Measurements from ENCODE around the gene JAKMIP1. TPM values are rescaled to one million over a fixed set of nuclear protein-coding genes. Genes with fewer than 3 reads are reported as not detected.

Gene JAKMIP1
- total RNA-seq, 1 experiment from 2014 or later = not detected

DNA sequence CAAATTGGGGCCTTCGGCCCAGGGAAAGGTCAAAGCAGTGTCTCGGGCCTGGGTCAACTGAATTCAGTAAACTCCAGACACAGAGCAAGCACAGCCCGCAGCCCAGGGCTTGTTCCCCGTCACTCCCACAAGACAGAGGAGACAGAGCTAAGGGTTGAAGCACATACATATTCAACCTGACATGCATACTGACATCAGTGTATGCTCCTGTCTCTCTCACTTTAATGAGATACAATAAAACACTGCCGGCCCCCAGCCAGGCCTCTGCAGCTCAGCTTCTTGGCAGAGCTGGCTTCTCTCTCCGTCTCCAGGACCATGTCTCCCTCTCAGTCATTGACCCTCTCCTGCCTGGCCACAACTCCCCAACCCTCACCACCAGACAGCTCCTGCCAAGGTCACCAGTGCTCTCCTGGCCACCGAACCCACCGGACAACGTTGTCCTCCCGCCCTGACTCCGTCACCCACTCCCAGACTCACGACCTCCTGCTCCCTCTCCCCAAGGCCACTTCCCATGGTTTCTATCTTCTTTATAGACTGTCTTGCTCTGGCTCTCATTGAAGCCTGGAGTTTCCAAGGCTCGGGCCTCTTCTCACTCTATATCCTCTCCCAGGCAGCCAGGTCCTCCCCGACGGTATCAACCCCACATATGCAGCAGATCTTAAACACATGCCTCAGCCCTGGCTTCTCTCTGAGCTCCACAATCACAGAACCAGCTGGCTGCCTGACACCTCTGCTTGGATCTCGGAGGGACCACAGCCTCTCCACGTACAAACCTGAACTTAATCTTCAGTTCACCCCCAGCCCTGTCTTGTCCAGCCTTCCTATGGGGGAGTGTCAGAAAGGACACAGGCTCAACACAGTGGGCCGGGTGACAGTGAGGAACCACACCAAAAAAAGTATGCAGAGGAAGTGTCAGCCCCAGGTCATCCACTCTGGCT lies 114.4 kb downstream of the JAKMIP1 start:
- no peak for DNase-seq
- Histone ChIP-seq H3K27me3 (no peaks in the 10 kb centered on the region), H3K9me3 (no peaks in the 10 kb centered on the region), H3K36me3 (no peaks in the 10 kb centered on the region), H3K4me3 (no peak overlapping the region)

DNA sequence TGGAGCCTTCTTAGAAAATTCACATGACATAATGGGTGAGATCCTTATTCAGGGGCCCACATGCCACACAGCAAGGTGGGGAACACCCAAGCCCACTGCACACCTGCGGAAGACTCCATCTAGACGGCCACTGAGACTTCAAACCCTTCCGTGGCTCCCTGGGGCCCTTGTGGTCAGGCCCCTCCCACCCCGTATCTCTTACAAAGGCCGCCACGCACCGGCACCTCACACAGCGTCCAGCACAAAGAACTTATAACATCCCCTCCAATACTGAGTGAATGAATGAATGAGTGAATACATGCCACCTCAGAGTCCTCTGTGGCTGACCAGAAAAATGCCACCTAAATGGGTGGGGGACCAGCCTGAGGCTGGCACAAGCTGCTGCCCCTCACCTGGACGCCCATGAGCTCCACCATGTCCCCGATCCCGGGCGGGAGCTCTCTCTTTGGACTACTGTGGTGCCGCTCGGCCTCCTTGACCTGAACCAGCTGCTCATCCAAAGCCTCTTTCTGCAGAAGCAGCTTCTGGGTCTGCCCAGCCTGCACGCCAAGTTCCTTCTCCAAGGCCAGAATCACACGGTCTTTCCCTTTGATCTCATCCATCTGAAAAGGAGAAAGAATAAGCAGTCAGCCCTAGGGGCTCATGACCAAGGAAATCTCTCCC lies 115.2 kb downstream of the JAKMIP1 start:
- Histone ChIP-seq H3K4me3 (no peak overlapping the region), H3K9me3 (no peaks in the 10 kb centered on the region), H3K36me3 (no peaks in the 10 kb centered on the region), H3K27me3 (no peaks in the 10 kb centered on the region)
- DNase-seq = no peak

DNA sequence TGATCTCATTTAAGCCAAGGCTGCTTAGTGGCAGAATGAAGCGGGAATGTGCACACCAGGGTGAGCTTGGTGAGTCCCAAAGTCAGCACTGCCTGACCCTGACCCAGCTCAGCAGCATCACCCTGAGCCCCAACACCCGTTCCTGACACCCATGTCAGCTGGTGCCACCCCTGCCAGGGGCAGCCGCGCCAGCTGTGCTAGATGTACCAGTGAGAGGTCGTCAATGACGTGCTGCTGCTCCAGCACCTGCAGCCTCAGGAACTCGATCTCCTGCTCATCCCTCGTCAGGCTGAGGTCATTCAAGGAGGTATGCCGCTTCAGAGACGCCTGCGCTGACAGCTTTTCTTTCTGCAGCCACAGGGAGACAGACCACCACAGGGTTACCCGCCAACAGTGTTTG lies 120.4 kb downstream of the JAKMIP1 start:
- Histone ChIP-seq H3K36me3 (no peaks in the 10 kb centered on the region), H3K9me3 (no peaks in the 10 kb centered on the region), H3K4me3 (no peak overlapping the region), H3K27me3 (no peaks in the 10 kb centered on the region)
- DNase-seq = no peak

DNA sequence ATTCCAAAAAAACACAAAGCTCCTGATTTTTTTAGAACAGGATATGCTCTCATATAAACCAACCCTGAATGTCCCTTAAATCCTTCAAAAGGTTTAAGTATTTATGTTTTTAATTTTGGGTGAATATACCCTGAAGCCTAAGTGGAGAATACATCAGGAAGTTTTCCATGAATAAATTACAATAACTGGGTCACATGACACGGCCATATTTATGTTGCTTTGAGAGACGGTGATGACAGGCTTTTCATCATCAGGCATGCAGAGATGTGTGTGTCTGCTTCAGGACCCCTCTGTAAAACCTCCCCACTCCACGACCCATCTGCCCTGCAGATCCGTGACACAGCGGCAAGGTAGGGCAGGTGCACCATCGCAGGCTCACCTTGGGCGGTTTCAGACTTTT lies 121.8 kb downstream of the JAKMIP1 start:
- no peak overlapping the region for H3K4me3 ChIP-seq
- no peaks in the 10 kb centered on the region for H3K27me3 ChIP-seq
- no peak for DNase-seq
- H3K36me3 ChIP-seq = no peaks in the 10 kb centered on the region
- H3K9me3 ChIP-seq = no peaks in the 10 kb centered on the region

DNA sequence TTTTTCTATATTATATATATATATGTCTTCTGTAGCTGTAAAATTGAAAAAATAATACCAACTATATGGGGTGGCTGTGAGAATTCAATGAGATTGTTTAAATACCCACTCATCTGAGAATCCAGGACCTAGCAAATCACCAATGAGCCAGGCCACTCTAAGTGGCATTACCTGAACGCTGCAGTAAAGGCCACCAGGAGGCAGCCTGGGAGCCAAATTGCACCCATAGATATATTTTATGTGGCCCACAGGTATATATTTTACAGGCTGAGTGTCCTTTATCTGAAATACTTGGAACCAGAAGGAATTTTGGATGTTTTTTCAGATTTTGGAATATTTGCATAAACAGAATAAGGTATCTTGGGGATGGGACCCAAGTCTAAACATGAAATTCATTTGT lies 124.0 kb downstream of the JAKMIP1 start:
- Histone ChIP-seq H3K9me3 (no peaks in the 10 kb centered on the region), H3K4me3 (no peak overlapping the region), H3K36me3 (no peaks in the 10 kb centered on the region), H3K27me3 (no peaks in the 10 kb centered on the region)
- DNase-seq = no peak

DNA sequence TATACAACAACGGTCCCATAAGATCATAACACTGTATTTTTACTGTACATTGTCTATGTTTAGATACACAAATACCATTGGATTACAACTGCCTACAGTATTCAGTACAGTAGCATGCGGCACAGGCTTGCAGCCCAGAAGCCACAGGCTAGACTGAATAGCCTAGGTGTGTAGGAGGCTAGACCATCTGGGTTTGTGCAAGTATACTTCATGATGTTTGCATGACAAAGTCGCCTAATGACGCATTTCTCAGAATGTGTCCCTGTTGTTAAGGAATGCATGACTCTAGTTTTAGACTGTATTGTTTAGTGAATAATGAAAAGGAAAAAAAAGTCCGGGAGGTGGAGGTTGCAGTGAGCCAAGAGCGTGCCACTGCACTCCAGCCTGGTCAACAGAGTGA lies 125.6 kb downstream of the JAKMIP1 start:
- Histone ChIP-seq H3K27me3 (no peaks in the 10 kb centered on the region), H3K4me3 (no peak overlapping the region), H3K36me3 (no peaks in the 10 kb centered on the region), H3K9me3 (no peaks in the 10 kb centered on the region)
- DNase-seq = no peak

DNA sequence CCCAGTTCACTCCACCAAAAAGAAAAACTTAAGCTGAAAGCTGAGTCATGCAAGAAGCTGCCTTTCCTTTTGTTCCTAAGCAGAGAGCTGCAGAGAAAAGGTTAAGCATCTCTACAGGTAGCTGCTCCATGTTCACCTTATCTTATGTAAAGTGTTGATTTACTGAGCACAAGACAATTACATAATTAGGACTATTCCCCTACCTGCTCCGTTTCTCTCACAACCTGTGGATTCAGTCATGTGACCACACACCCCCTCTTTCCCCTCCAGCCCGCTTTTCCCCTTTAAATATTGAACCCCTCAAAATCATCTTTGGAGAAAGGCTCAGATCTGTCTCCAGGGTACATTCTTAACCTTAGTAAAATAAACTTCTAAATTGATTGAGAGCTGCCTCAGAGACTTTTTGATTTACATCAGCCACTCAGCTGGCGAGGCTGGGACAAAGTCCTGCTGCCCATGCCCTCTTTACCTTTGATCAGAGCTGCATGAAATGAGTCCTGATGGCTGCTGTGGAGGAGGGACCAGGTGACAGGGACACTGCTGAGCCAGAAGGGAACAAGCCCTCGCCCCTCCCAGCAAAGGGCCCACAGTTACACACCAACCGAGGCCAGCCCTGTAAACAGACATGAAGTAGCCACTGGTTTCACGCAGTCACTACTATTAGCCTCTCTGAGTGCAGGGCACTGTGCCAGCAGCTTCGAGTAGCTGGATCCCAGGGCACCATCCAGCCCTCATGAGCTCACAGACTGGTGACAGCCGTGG lies 128.2 kb downstream of the JAKMIP1 start:
- Histone ChIP-seq H3K27me3 (no peaks in the 10 kb centered on the region), H3K36me3 (no peaks in the 10 kb centered on the region), H3K9me3 (no peaks in the 10 kb centered on the region), H3K4me3 (no peak overlapping the region)
- DNase-seq = no peak

DNA sequence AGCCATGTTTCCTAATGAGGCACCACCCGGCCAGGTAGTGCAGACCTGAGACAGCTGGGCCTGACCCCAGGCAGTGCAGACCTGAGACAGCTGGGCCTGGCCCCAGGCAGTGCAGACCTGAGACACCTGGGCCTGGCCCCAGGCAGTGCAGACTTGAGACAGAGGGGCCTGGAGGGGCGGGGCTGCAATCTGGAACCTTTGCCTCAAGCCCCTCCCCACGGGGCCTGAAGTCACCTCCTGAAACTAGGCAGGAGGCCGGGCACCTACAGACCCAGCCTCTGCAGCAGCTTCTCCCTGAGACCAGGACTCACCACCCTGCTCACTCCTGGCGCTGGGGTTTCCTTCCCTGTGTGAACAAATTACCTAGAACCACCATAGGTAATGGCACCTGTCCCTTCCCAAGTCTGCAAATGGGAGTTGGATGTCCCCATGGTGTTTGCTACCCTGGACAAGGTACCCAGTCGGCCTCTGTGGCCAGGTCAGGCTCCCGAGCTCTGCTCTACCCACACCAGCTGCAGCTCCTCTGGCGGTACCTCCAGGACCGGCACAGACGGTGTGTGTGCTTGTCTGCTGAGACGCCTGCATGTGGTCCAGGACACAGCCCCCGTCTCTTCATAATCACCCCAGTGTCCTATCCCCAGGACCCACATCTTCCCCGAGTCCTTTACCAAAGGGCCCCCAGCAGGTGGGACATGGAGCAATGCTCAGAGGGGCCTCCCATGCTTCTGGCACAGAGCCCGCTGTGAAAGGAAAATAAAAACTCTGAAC lies 129.0 kb downstream of the JAKMIP1 start:
- no peaks in the 10 kb centered on the region for H3K36me3 ChIP-seq
- no peaks in the 10 kb centered on the region for H3K9me3 ChIP-seq
- H3K27me3 ChIP-seq = no peaks in the 10 kb centered on the region
- no peak overlapping the region for H3K4me3 ChIP-seq
- DNase-seq = no peak

DNA sequence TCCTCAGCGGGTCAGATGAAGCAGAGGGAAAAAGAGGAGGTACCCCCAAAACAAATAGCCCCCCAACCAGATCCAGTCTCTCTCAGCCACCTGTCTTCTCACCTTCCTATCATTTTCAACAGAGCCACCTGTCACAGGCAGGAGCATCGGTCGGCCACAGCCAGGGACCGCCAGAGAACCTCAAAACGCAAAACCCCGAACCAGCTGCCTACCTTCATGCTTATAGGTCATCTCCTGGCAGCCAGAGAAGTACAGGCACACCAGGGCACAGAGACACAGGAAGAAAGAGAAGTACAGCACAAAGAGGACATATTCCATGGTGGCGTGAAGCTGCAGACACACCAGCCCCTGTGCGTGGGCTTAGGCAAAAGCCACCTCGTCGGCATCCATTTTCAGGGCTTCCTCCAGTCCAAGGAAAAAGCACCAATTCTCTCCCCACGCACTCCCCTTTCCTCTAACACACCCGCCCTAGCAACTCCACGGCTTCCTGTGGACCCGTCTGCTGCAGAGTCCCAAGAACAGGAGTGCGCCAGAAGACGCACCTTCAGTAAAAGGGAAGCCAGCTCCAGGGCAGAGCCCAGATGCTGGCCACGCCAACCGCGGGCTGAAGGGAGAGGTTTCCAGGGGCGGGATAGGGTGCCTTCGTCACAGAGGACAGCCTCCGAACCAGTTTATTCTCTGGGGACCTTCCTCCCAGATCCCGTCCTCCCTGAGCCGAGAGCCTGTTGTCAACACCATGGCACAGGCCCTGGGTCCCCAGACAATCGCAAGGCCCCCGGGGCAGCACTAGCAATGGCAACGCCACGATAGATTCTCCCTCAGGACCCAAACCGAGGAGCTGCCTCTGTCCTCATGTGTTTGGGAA lies 130.3 kb downstream of the JAKMIP1 start:
- Histone ChIP-seq H3K27me3 (no peaks in the 10 kb centered on the region), H3K4me3 (no peak overlapping the region), H3K9me3 (no peaks in the 10 kb centered on the region), H3K36me3 (no peaks in the 10 kb centered on the region)
- no peak for DNase-seq

DNA sequence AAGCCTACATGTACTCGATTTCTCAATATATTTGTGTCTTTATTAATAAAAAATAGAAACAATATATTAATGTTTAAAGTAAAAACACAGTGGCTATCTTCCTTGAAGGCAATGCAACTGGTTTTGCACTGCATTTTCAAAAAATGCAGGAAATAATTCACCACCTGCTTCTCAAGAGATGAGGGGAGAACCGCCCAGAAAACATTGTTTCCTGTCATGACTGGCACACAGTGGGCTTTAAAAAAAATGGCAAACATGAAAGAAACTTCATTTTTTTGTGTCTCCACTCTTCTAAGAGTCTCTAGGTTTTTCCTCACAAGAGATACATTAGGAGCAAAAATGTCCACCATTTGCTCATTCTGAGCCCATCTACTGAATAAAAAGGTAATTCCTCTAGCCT lies 131.4 kb downstream of the JAKMIP1 start:
- Histone ChIP-seq H3K9me3 (no peaks in the 10 kb centered on the region), H3K4me3 (no peak overlapping the region), H3K27me3 (no peaks in the 10 kb centered on the region), H3K36me3 (no peaks in the 10 kb centered on the region)
- no peak for DNase-seq

DNA sequence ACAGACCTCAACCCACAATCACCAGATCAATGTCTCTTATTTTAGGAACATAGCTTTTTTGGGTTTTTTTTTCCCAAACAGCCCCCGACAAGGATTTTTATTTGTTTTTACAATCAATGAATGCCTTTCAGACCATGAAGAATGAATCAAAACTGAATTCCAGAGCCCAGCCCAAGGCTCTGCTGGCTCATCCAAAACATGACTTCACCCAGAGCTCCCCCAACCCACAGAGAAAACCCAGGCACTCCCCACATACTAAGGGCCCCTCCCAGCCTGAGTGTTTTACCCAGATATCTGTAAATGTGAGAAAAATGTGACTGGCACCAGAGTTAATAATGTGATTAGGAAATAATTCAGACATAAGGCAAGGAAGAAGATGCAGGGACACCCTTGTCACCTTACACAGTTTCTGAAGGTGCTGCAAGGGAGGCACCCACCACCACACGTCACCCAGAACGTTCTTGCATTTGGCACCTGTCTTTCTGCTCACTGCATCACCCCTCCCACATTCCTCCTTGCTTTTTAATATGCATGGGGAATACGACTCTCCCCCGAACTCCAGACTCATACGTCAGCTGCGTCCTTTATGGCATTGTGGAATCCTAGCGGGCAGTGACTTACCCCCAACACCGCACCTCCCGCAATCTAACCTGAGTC lies 134.3 kb downstream of the JAKMIP1 start:
- Histone ChIP-seq H3K27me3 (no peaks in the 10 kb centered on the region), H3K4me3 (no peak overlapping the region), H3K36me3 (no peaks in the 10 kb centered on the region), H3K9me3 (no peaks in the 10 kb centered on the region)
- no peak for DNase-seq

DNA sequence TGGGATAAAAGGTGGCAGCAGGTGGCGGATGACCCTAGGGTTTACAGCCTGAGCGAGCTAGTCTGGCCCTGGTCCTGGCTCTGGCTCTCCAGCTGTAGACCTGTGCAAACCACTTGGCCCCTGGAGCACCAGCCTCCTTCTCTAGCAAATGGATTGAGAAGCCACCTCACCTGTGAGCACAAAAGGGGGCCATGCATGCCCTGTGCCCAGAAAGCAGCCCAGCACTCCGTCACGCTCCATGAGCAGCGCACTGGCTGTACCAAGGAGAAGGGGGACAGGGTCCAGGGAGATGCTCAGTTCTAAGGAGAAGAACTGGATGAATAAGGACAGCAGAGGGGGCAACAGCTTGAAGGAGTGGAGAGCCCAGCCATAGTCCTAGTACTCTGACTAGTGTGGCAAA lies 135.2 kb downstream of the JAKMIP1 start:
- DNase-seq = no peak
- Histone ChIP-seq H3K36me3 (no peaks in the 10 kb centered on the region), H3K27me3 (no peaks in the 10 kb centered on the region), H3K4me3 (no peak overlapping the region), H3K9me3 (no peaks in the 10 kb centered on the region)

DNA sequence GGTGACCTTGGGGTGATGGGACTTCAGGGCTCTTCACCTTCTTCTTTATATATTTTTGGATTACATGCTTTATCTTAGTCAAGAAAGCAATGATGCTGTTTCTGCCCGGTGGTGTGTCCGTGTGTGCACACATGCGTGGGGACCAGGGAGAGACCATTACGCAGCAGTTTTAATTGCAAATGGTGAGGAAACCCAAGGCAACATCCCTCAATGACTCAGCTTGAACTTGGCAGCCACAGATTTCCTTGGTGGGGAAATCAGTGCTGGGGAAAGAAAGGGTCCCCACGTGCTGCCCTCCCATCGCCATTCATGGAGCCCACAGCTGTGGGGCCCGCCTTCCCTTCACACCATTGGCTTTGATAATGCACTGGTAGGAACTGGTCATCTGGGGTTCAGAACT lies 136.0 kb downstream of the JAKMIP1 start:
- no peaks in the 10 kb centered on the region for H3K9me3 ChIP-seq
- H3K4me3 ChIP-seq = no peak overlapping the region
- H3K36me3 ChIP-seq = no peaks in the 10 kb centered on the region

DNA sequence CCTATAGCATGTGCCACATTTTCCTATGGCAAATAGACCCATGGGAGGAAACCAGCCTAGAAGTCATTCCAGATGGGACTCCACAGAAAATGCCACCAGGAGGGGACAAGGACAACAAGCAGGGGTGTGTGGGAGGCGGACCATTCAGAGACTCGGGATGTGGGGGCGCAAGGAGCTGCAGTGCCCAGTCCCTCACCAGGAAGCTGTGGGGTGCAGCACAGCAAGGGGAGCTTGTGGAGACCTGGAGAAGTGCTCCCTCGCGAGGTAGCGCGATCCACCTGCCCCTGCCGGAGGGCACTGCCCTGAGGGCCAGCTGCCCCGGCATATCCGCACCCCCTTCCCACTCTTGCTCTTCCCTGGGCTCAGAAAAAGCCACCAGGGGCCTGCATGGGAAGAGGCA lies 136.7 kb downstream of the JAKMIP1 start:
- H3K27me3 ChIP-seq = no peaks in the 10 kb centered on the region
- DNase-seq = no peak
- no peaks in the 10 kb centered on the region for H3K9me3 ChIP-seq
- H3K36me3 ChIP-seq = no peaks in the 10 kb centered on the region
- no peak overlapping the region for H3K4me3 ChIP-seq

More for the DNA sequence above, 136.0 kb downstream of the JAKMIP1 start:
- no peak for DNase-seq
- no peaks in the 10 kb centered on the region for H3K27me3 ChIP-seq

DNA sequence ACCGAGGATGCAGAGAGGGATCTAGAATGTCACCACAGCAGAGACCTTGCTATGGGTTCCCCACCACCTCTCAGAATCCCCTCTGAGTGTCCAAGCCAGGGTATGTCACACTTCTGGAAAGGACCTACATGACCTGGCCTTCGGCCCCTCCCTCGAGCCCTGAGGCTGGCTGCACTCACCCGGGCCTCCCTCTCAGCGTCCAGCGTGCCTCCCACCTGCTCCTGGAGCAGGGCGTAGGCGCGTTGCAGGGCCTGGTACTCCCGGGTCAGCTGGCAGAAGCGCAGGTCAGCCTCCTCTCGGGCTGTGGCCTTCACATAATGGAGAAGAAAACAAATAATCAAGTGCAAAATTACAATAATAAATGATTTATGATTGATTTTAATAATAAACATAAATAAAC lies 138.2 kb downstream of the JAKMIP1 start:
- DNase-seq = no peak
- no peaks in the 10 kb centered on the region for H3K9me3 ChIP-seq
- H3K36me3 ChIP-seq = no peaks in the 10 kb centered on the region
- no peaks in the 10 kb centered on the region for H3K27me3 ChIP-seq
- H3K4me3 ChIP-seq = no peak overlapping the region

Measured in MG63 (cell line).